Measurements from ENCODE around the gene CCKAR. TPM values are rescaled to one million over a fixed set of nuclear protein-coding genes. Genes with fewer than 3 reads are reported as not detected.

The CCKAR gene, protein sequence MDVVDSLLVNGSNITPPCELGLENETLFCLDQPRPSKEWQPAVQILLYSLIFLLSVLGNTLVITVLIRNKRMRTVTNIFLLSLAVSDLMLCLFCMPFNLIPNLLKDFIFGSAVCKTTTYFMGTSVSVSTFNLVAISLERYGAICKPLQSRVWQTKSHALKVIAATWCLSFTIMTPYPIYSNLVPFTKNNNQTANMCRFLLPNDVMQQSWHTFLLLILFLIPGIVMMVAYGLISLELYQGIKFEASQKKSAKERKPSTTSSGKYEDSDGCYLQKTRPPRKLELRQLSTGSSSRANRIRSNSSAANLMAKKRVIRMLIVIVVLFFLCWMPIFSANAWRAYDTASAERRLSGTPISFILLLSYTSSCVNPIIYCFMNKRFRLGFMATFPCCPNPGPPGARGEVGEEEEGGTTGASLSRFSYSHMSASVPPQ
- not detected in 2 replicates for total RNA-seq

DNA sequence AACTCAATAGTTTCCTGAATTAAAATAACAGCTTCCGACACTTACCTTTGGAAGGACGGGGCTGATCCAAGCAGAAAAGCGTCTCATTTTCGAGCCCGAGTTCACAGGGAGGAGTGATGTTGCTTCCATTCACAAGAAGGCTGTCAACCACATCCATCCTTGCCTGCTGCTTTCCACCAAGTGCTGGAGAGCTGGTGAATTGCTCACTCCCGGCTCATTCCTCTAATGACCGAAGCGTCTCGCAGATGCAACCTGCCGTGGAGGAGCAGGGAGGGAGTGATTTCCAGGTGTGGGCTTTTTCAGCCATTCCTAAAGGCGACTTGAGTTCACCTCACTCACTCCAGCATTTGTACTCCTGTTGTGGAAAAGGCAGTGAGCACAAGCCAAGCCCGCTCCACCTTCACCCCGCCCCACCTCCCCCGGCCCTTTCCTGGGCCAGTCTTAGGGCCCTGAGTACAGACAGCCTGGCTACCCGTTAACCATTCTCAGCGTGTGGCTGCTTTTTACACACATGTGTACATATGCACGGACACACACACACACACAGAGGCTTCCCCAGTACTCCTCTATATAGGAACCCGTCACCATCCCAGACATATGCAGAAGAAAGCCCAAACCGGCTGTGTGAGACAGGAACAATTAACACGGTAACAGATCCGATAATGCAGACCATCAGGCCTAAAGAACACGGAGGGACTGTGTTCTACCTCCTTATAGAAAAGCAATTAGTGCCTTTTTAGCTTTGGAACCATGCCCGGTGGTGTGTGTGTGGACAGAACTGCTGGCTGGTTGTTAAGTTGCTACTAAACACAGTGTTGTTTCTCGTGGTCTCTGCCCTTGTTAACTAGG lies at the start of gene CCKAR:
TSS of gene CCKAR (minus strand) at position 374 of the 849 bp plus-strand sequence. CDS start at position 157, 217 bp downstream.

Other genes with a start within 250 kb of the CCKAR start
- 43.0 and 44.1 TPM in 2 replicates for gene RBPJ, start 169.5 kb downstream of the CCKAR start, total RNA-seq
- gene TBC1D19, start 93.6 kb upstream of the CCKAR start, total RNA-seq: 17.0 and 20.4 TPM in 2 replicates